T follicular helper cell (primary cell): ENCODE data around the gene DELE1.
"Not testable (repeated sequence)": the region's sequence is repeated elsewhere in the genome, so short reads cannot be mapped to it uniquely, and the experiment has no call there.

ENCODE experiments used
- DNase-seq: peaks from one replicate; pipeline ENCODE4 v3.0.0-alpha.2; 2020; ENCODE audit warnings: low read depth

The DELE1 gene

GRCh38 chr5:141889282-141889871 lies 34.3 kb upstream of the DELE1 start:
- DNase-seq, result no peak

DNA sequence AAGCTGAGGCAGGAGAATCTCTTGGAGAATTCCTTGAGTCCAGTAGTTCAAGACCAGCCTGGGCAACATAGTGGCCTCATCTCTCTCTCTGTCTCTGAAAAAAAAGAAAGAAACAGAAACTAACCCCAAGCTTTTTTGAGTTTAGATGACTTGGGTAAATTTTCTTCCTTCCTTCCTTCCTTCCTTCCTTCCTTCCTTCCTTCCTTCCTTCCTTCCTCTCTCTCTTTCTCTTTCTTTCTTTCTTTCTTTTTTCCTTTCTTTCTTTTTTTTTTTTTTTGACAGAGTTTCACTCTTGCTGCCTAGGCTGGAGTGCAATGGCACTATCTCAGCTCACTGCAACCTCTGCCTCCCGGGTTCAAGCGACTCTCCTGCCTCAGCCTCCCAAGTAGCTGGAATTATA lies 33.2 kb upstream of the DELE1 start:
- DNase-seq, result not testable (repeated sequence)

DNA sequence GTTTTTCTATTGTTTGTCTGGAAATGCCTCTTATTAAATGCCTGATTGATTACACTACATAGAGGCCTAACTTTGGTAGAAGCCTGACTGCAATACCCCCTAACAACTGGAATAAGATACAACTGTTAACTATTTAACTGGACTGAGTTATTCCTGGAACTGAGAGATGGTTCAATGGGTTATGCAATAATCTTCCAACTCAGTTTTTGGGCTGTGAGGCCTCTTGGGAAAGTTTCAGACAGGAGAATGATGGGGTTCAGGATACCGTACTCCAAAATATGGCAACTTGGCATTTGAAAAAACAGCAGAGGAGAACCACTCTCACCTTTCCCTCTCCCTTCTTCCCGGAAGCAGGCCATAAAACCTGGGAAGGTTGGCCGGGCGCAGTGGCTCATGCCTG lies 26.2 kb upstream of the DELE1 start:
- DNase-seq, result no peak

DNA sequence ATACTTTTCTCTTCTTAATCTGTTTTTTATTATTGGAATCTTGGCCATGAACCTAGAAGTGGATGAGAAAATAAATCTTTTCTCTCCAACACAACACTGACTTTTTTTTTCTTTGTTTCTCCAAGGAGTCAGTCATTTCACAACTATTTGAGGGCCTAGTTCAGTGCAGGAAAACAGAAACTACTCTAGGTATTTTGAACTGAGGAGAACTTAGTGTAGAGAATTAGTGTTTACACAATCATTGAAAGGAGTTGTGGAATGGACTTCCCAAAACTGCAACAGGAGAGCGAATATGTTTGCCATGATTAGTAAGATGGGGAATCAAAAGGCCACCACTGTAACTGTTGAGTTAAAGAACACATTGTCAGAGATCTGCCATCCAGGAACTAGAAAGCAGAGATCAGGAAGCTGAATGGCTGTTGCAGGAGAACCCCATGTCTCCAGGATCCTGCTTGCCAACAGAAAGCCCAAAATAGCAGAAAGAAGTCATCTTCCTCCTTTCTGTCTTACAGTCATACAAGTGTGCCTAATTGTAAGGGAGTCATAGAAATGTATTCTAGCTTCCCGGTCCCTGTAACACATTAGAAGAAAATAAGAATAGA lies 25.1 kb upstream of the DELE1 start:
- DNase-seq, result no peak

- DNase-seq, result no peak
Observed at GRCh38 chr5:141902015-141902814, 21.5 kb upstream of the DELE1 start.

DNA sequence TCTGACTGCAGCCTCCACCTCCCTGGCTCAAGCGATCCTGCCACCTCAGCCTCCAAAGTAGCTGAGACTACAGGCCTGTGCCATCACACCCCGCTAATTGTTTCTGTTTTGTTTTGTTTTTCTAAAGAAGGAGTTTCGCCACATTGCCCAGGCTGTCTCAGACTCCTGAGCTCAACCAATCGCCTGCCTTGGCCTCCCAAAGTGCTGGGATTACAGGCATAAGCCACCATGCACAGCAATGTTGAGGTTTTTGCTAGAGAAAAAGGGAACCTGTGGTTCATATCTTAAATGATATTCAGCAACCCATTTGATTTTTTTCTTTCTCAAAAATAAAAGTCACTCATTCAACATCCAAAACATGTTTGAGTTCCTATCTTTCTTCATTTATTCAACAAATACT lies 20.4 kb upstream of the DELE1 start:
- no peak for DNase-seq

DNA sequence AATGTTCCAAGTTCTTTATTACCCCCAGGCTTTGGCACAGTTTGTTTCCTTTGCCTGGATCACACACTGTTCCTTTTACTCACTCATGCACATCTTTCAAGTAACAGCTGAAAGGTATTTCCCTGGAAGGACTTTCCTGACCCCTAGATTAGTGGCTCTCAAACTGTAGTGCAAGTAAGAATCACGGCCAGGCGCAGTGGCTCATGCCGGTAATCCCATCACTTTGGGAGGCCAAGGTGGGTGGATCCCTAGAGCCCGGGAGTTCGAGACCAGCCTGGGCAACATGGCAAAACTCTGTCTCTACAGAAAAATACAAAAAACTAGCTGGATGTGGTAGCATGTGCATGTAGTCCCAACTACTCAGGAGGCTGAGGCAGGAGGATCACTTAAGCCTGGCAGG lies 19.1 kb upstream of the DELE1 start:
- no peak for DNase-seq

DNA sequence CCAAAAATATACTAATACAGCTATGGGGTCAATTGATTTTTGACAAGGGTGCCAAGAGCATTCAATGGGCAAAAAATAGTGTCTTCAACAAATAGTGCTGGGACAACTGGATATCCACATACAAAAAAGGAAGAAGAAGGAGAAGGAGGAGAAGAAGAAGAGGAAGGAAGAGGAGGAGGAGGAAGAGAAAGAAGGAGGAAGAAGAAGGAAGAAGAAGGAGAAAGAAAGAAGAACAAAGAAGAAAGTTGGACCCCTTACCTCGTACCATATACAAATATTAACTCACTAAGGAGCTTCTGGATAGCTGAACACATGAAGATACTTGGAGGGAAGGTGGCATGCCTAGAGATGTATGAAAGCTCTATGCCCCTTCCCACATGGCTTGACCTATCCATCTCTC lies 17.2 kb upstream of the DELE1 start:
- DNase-seq, result no peak

GRCh38 chr5:141906972-141907371 lies 16.7 kb upstream of the DELE1 start:
- DNase-seq, result no peak

DNA sequence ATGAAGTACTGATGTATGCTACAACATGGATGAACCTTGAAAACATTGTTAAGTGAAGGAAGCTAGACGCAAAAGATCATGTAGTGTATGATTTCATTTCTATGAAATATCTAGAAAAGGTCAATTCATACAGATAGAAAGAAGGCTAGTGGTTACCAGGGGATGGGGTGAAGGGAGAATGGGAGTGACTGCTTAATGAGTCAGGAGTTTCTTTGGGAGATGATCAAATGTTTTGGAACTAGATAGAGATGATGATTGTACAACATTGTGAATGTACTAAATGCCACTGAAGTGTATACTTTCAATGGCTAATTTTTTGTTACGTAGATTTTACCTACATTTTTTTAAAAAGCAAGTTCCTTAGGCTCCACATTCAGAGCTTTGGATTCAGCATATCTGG lies 14.9 kb upstream of the DELE1 start:
- DNase-seq, result no peak

- no peak for DNase-seq
Observed at GRCh38 chr5:141909212-141909611, 14.5 kb upstream of the DELE1 start.

GRCh38 chr5:141910271-141910673 lies 13.4 kb upstream of the DELE1 start:
- no peak for DNase-seq

DNA sequence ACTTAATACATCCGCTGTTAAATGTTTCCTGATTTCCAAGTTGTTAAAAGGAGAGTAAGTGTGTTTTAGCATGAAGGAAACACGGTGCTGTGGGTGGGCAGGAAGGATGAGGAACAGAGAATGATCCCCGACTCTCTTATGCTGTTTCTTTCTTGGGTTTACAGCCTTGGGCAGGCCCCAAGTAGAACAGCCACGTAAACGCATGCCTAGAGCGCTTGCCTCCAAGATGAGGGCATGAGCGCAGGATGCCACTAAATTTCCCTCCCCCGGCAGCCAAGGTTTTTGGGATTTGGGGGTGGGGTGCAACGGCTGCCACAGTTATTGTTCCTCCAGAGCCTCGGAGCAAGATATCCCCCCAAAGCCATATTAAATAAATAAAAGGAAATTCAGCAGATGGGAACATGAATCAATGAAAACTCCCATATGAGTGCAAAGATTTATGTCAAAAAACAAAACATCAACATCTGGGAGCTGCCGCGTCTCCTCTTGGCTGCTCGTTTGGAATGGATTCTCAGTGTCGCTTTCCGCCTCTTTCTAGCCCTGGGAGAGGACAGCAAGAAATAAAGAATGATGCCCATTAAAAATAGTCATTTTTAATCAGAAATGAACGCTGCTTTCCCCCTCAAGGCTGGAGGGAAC lies 10.0 kb upstream of the DELE1 start:
- no peak for DNase-seq

DNA sequence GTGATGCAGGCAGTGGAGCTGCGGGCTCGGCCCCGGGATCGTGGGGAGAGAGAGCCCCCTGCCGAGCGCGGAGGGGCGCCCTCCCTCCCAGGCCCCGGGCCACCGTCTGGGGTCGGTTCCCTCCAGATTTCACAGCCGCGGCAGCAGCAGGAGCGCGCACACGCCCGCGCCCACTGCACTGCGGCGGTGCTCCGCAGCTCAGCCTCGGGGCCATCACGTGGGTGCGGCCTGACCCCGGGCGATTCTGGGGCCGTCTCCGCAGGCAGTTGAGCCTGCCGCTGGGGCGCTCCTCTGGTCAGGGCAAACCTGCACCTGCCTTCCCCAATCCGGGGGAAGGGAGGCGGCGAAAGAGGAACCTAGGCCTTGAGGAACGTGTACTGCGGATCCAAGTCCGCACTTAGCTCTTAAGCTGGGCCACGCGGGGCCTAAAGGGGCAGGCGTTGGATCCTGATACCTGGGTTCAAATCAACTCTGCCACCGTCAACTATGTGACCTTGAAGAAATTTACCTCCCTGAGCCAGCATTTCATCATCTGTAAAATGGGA lies 9.4 kb upstream of the DELE1 start:
- no peak for DNase-seq

DNA sequence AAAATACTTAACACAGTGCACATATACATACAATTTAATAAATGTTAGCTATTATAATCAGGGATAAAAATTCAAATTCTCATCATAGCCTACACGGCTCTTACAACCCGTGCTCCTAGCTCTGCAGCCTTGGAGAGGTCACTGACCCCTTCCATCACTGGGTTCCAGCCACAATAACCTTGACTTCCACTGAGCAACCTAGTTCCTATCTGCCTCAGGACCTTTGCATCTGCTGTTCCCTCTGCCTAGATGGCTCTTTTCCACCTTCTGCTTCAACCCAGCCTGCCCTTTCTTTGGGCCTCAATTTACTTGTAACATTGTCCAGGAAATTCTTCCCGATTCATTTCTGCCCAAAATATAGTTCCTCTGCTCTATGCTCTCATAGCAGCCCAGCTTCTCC lies 8.9 kb upstream of the DELE1 start:
- no peak for DNase-seq

DNA sequence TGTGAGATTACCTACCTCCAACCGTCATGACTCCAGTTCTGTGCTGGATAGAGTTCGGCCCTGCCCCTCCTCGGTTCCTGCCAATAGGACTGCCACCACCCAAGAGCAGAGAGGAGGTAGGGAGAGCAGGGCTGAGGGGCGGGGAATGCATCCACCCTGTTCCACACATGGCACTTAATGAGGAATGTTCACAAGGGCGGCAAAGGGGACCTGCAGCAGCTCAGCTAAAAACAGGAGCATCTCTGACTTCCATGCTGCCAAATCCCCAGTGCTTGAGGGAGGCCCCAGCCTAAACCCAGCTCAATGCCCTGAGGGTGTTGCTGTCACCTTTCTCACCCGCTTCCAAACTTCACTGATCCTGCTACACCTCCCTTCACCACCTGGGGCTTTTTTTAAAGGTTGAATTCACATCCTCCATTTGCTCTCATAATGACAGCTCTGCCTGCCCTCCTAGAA lies 7.8 kb upstream of the DELE1 start:
- DNase-seq, result no peak

- no peak for DNase-seq
Observed at GRCh38 chr5:141916522-141916921, 7.1 kb upstream of the DELE1 start.

- DNase-seq, result no peak
Observed at GRCh38 chr5:141917760-141918159, 5.9 kb upstream of the DELE1 start.

GRCh38 chr5:141919218-141920119 lies 4.2 kb upstream of the DELE1 start:
- DNase-seq, result no peak

DNA sequence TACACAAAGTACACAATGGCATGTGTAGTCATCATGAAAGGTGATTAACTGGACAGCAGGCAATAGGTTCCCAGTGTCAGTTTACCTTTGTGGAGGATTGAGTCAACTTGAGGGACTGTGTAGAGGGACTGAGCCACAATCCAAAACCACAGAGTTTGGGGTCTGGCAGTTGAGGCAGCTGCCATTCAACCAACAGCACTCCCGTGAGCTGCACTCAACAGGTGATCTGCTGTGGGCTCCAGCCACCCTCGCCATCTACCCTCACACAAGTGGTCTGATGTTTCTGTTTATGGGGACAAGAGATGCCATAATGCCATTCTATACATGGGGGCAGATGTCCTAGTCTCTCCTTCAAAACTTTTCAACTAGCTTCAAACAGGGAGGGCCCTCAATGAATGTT lies 2.9 kb upstream of the DELE1 start:
- DNase-seq, result no peak

GRCh38 chr5:141922827-141923447 lies 734 bp upstream of the DELE1 start:
- not testable (repeated sequence) for DNase-seq
